AG09319 (cell line): Measurements from ENCODE around the gene DAGLA.

Experiments
- DNase-seq: peaks from one replicate; pipeline ENCODE4 v3.0.0-alpha.2; 2010; ENCODE audit warnings: low read depth; ENCODE audit errors: extremely low read depth
- CTCF ChIP-seq: IDR thresholded peaks from 2 replicates; pipeline ENCODE4 v1.5.1; 2011; ENCODE audit warnings: low read depth, mild to moderate bottlenecking, inconsistent platforms, low read length, moderate library complexity

DAGLA gene

GRCh38 chr11:61736310-61736709 is 56.1 kb downstream of the DAGLA start:
- TF ChIP-seq CTCF: no peak
- DNase-seq: no peak

GRCh38 chr11:61737131-61737530 is 56.9 kb downstream of the DAGLA start:
- DNase-seq: no peak
- TF ChIP-seq CTCF: no peak

GRCh38 chr11:61737636-61738386 is 57.6 kb downstream of the DAGLA start:
- no peak for TF ChIP-seq CTCF

GRCh38 chr11:61738776-61739175 is 58.6 kb downstream of the DAGLA start:
- no peak for DNase-seq
- no peak for TF ChIP-seq CTCF

More at GRCh38 chr11:61737636-61738386, 57.6 kb downstream of the DAGLA start:
- DNase-seq: no peak

- no peak for TF ChIP-seq CTCF
- no peak for DNase-seq
Measured at GRCh38 chr11:61739413-61739812, 59.2 kb downstream of the DAGLA start.

- TF ChIP-seq CTCF: no peak
- DNase-seq: no peak
Measured at GRCh38 chr11:61739966-61740365, 59.8 kb downstream of the DAGLA start.

GRCh38 chr11:61742391-61742790 is 62.2 kb downstream of the DAGLA start:
- TF ChIP-seq CTCF: no peak
- no peak for DNase-seq
